Left ventricle myocardium inferior (tissue), 1 donor: ENCODE data around the gene TMEM126B. TPM values are rescaled to one million over a fixed set of nuclear protein-coding genes. Genes with fewer than 3 reads are reported as not detected.
"Not testable (repeated sequence)": the region's sequence is repeated elsewhere in the genome, so short reads cannot be mapped to it uniquely, and the experiment has no call there.

ENCODE experiments used
- DNase-seq: peaks from one replicate; pipeline ENCODE4 v3.0.0-alpha.2; 2020
- H3K27ac ChIP-seq: fragments of 200-600 bp; replicated peaks from 2 replicates; pipeline ENCODE4 v1.8.0; 2021
- H3K27me3 ChIP-seq: fragments of 200-600 bp; 2 replicates; pipeline ENCODE4 v1.8.0; 2021; ENCODE audit warnings: low read depth
- H3K36me3 ChIP-seq: fragments of 200-600 bp; 2 replicates; pipeline ENCODE4 v1.8.0; 2021
- H3K4me1 ChIP-seq: fragments of 200-600 bp; 2 replicates; pipeline ENCODE4 v1.8.0; 2021
- H3K4me3 ChIP-seq: fragments of 200-600 bp; 2 replicates; pipeline ENCODE4 v1.8.0; 2021; ENCODE audit warnings: mild to moderate bottlenecking, moderate library complexity
- H3K9me3 ChIP-seq: fragments of 200-600 bp; replicated peaks from 2 replicates; pipeline ENCODE4 v1.8.0; 2021
- CTCF ChIP-seq: fragments of 200-600 bp; IDR thresholded peaks from 2 replicates; pipeline ENCODE4 v1.8.0; 2021; ENCODE audit warnings: antibody characterized with exemption, mild to moderate bottlenecking, borderline replicate concordance
- intact Hi-C: fragments of 100-400 bp; cut with micrococcal nuclease; formaldehyde crosslinking; loops from one replicate; pipeline ENCODE4 v1.11.0; 2022
- total RNA-seq: library from RNA; stranded (reverse); fragmentation: NEBNext Ultra II Directional; extraction: Animal tissue kit (Norgen Biotek cat#: 25700); gene quantifications from one replicate; pipeline ENCODE4 v1.2.1, GENCODE V29; 2021
- donor health status: DM: no; HTN: yes; CAD: no; lungs with severe emphysema.

TMEM126B gene
- total RNA-seq, 1 donor from 2014 or later: 55.4 TPM

GRCh38 chr11:85668157-85668556, 39.8 kb downstream of the TMEM126B start:
- Histone ChIP-seq H3K27ac (no peak overlapping the region), H3K27me3 (no peaks in the 10 kb centered on the region), H3K4me3 (no peak overlapping the region), H3K4me1 (peaks cover 21% of the 10 kb centered on the region), H3K9me3 (no peaks in the 10 kb centered on the region), H3K36me3 (no peaks in the 10 kb centered on the region)
- intact Hi-C loops: no loop called here
- no peak for TF ChIP-seq CTCF
- DNase-seq: no peak

- intact Hi-C loops, H3K9me3 ChIP-seq, H3K4me3 ChIP-seq, H3K4me1 ChIP-seq, H3K27me3 ChIP-seq, H3K27ac ChIP-seq, DNase-seq, H3K36me3 ChIP-seq: not testable (repeated sequence)
Measured at GRCh38 chr11:85670949-85671663, 42.7 kb downstream of the TMEM126B start.

- DNase-seq: no peak
- intact Hi-C loops: no loop called here
- Histone ChIP-seq H3K27me3 (no peaks in the 10 kb centered on the region), H3K4me3 (no peak overlapping the region), H3K4me1 (no peaks in the 10 kb centered on the region), H3K36me3 (no peaks in the 10 kb centered on the region), H3K9me3 (peaks cover 9% of the 10 kb centered on the region), H3K27ac (no peak overlapping the region)
- TF ChIP-seq CTCF: no peak
Measured at GRCh38 chr11:85672105-85672902, 43.9 kb downstream of the TMEM126B start.

GRCh38 chr11:85673393-85673792, 45.0 kb downstream of the TMEM126B start:
- DNase-seq: no peak
- intact Hi-C loops: no loop called here
- no peaks in the 10 kb centered on the region for H3K36me3 ChIP-seq
- H3K4me1 ChIP-seq: no peaks in the 10 kb centered on the region
- H3K4me3 ChIP-seq: no peak overlapping the region
- H3K9me3 ChIP-seq: peaks cover 9% of the 10 kb centered on the region
- no peak overlapping the region for H3K27ac ChIP-seq
- no peaks in the 10 kb centered on the region for H3K27me3 ChIP-seq
- TF ChIP-seq CTCF: no peak

- peaks cover 26% of the 10 kb centered on the region for H3K4me1 ChIP-seq
- no peak overlapping the region for H3K4me3 ChIP-seq
- H3K27ac ChIP-seq: no peak overlapping the region
- no peak for TF ChIP-seq CTCF
- no peaks in the 10 kb centered on the region for H3K9me3 ChIP-seq
- intact Hi-C loops: no loop called here
- H3K27me3 ChIP-seq: no peaks in the 10 kb centered on the region
- DNase-seq: no peak
- no peaks in the 10 kb centered on the region for H3K36me3 ChIP-seq
Measured at GRCh38 chr11:85679576-85679975, 51.2 kb downstream of the TMEM126B start.

- H3K27ac ChIP-seq: no peak overlapping the region
- DNase-seq: no peak
- intact Hi-C loops: no loop called here
- H3K4me1 ChIP-seq: peaks cover 39% of the 10 kb centered on the region
- no peak overlapping the region for H3K4me3 ChIP-seq
- H3K27me3 ChIP-seq: no peaks in the 10 kb centered on the region
- H3K36me3 ChIP-seq: no peaks in the 10 kb centered on the region
- TF ChIP-seq CTCF: no peak
- H3K9me3 ChIP-seq: no peaks in the 10 kb centered on the region
Measured at GRCh38 chr11:85680897-85681296, 52.5 kb downstream of the TMEM126B start.
